Measurements from ENCODE around the gene CT83.

CT83 gene

GRCh38 chrX:116462822-116463221 is at the start of gene CT83:
Gene CT83, minus strand, starts transcription at chrX:116462976. Its CDS starts 120 bp downstream, at chrX:116462856.
- no peak for DNase-seq (ENCODE audit: low read depth)

GRCh38 chrX:116499780-116500179 is 37.0 kb upstream of the CT83 start:
- no peak overlapping the region for H3K4me3 ChIP-seq (ENCODE audit: low read depth, low read length)
- DNase-seq (ENCODE audit: low read depth), result peak; percentile 7

More at GRCh38 chrX:116462822-116463221, at the start of gene CT83:
- H3K4me3 ChIP-seq (ENCODE audit: low read depth, low read length), result no peak within 1 kb of the TSS

- no peak for DNase-seq (ENCODE audit: low read depth)
- H3K4me3 ChIP-seq (ENCODE audit: low read depth, low read length), result no peak overlapping the region
Observed at GRCh38 chrX:116493271-116493670, 30.5 kb upstream of the CT83 start.

GRCh38 chrX:116490104-116490503 is 27.3 kb upstream of the CT83 start:
- DNase-seq (ENCODE audit: low read depth), result no peak

GRCh38 chrX:116480059-116480458 is 17.3 kb upstream of the CT83 start:
- H3K4me3 ChIP-seq (ENCODE audit: low read depth, low read length), result no peak overlapping the region
- DNase-seq (ENCODE audit: low read depth), result no peak

More at GRCh38 chrX:116490104-116490503, 27.3 kb upstream of the CT83 start:
- H3K4me3 ChIP-seq (ENCODE audit: low read depth, low read length), result no peak overlapping the region

- DNase-seq (ENCODE audit: low read depth), result no peak
- H3K4me3 ChIP-seq (ENCODE audit: low read depth, low read length), result no peak overlapping the region
Observed at GRCh38 chrX:116449156-116449555, 13.6 kb downstream of the CT83 start.

- no peak within 1 kb of the TSS for H3K4me3 ChIP-seq (ENCODE audit: low read depth, low read length)
- no peak for DNase-seq (ENCODE audit: low read depth)
Observed at GRCh38 chrX:116436358-116436816, 26.4 kb downstream of the CT83 start, which contains the start of gene SLC6A14. Gene SLC6A14, plus strand, starts transcription at chrX:116436606. Its CDS starts 104 bp downstream, at chrX:116436710.

- DNase-seq (ENCODE audit: low read depth), result no peak
- no peak overlapping the region for H3K4me3 ChIP-seq (ENCODE audit: low read depth, low read length)
Observed at GRCh38 chrX:116435597-116435996, 27.2 kb downstream of the CT83 start.

GRCh38 chrX:116427978-116428377 is 34.8 kb downstream of the CT83 start:
- no peak for DNase-seq (ENCODE audit: low read depth)
- H3K4me3 ChIP-seq (ENCODE audit: low read depth, low read length), result no peak overlapping the region

- H3K4me3 ChIP-seq (ENCODE audit: low read depth, low read length), result no peak overlapping the region
- DNase-seq (ENCODE audit: low read depth), result no peak
Observed at GRCh38 chrX:116417968-116418367, 44.8 kb downstream of the CT83 start.

GRCh38 chrX:116417214-116417613 is 45.6 kb downstream of the CT83 start:
- H3K4me3 ChIP-seq (ENCODE audit: low read depth, low read length), result no peak overlapping the region
- no peak for DNase-seq (ENCODE audit: low read depth)

- no peak overlapping the region for H3K4me3 ChIP-seq (ENCODE audit: low read depth, low read length)
- DNase-seq (ENCODE audit: low read depth), result no peak
Observed at GRCh38 chrX:116413273-116413672, 49.5 kb downstream of the CT83 start.
